Measurements from ENCODE around the gene TEF.

The TEF gene

DNA sequence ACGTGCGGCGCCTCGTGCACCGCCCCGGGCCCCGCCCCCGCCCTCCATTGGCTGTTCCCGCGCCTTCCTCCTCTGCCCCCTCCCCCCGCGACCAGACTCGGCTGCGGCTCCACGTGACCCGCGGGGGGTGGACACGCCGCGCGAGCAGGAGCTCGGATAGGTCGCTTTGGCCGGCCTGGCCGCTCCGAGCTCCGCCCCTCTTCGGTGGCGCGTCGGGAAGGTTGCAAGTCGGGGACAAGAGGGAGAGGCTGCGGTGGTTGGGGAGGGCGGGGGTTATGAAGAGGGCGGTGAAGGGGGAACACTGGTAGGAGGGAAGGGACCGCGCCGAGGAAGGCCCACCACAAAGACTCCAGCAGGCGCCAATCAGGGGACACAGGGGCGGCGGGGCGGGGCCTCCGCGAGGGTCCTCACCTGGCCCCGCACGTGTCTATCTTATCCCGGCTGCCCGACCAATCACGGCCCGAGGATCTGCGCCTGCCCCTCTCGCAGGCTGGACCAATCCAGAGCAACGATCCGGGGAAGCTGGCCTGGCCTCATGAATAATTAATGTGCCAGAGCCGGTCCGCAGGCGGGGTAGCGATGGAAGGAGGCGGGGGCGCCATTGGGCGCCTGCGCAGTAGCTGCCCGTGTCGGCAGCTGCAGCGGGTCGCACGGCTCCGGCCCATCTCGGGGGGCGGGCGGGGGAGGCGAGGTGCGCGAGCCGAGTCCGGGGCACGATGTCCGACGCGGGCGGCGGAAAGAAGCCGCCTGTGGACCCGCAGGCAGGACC lies at the start of gene TEF:
TSS of gene TEF (plus strand) at position 614 of the 769 bp plus-strand sequence. CDS start at position 717, 103 bp downstream.
- DNase-seq = peak; percentile 96 to 97

- no peak for DNase-seq
Measured at GRCh38 chr22:41332217-41332939, 49.4 kb upstream of the TEF start.

- no peak for DNase-seq
Measured at GRCh38 chr22:41333806-41334205, 47.9 kb upstream of the TEF start.

DNA sequence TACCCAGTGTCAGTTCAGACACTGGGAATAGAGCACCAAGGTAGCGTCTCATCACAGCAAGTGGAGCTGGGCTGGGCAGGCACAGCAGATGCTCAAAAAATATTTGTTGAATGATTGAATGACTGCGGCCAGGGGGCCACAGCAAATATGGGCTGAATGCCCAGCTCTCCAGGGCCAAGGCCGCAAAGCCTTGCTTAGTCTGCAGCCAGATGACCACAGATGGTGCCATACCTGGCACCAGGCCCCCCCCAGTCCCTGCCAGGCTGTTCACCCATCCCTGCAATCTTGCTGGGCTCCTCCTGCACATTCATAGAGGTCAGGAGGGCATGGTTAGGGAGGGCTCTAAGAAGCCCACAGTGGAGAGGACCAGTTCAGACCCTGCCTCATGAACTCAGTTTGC lies 47.5 kb upstream of the TEF start:
- DNase-seq = no peak

DNA sequence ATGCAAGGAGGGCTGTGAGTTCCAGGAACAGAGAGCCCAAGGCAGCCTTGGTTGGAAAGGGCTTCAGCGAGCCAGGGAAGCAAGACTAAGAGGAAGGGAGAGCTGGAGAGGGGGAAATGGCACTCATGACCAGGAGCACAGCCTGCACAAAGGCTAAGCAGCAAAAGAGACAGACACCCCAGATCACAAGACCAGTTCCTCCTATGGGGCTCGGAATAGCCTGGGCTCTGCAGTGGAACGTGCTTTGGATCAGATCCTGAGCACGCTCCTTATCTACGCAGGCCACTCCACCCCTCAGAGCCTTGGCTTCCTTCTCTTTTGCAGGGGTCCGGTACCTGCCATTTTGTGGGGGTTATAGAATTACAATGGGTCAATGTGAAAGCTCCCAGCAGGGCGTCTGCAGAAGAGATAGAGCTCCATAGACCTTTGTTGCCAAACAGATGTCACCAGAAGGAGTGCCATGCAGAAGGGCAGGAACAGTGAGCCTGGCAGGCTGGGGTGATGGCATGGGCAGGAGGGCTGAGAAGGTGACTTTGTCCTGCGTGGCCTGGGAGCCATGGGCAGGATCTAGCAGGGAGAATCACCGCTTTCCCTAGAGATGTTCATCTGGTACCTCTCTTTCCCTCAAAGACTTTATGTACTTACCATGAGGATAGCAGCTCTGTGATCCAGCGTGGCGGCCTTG lies 46.6 kb upstream of the TEF start:
- DNase-seq = no peak

GRCh38 chr22:41338614-41339212 lies 43.0 kb upstream of the TEF start:
- no peak for DNase-seq

GRCh38 chr22:41339823-41340222 lies 41.9 kb upstream of the TEF start:
- no peak for DNase-seq

DNA sequence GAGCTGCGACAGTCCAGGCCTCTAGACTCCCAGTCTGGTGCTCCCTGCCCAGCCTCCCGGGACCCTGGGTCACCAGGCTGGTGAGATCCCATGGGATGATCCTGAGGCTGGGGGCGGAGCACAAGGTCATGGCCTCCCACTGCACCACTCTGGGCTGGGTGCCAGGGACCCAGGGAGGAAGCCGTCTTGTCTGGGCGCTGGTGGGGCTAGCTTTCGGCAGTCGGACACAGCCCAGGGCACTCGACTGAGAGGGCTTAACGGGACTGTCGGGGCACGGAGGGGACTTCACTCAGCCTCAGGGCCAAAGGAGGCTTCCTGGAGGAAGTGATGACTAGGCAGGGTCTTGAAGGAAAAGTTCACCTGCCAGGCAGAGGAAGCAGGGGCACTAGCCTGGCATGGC lies 41.4 kb upstream of the TEF start:
- no peak for DNase-seq

DNA sequence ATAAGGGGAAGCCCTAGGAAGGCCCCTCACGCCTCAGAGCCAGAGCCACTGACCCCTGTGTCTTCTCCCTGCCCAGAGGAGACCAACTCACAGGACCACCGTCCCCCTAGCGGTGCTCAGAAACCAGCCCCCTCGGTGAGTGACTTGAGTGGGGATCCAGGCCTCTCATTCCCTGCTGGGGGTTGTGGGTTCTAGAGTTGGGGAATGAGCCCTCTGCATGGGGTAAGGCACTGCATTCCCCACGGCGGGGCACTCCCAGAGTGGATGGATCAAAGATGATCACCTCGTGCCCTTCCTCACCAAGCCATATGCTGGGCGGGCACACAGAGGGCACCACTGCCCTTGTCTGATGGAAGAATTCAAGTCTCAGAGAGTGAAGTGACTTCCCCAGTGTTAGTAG lies 40.7 kb upstream of the TEF start:
- no peak for DNase-seq

GRCh38 chr22:41341990-41342389 lies 39.8 kb upstream of the TEF start:
- peak in 1 of 2 experiments; percentile 5 for DNase-seq

- DNase-seq = no peak
Measured at GRCh38 chr22:41343300-41343699, 38.4 kb upstream of the TEF start.

GRCh38 chr22:41343717-41344116 lies 38.0 kb upstream of the TEF start:
- no peak for DNase-seq

DNA sequence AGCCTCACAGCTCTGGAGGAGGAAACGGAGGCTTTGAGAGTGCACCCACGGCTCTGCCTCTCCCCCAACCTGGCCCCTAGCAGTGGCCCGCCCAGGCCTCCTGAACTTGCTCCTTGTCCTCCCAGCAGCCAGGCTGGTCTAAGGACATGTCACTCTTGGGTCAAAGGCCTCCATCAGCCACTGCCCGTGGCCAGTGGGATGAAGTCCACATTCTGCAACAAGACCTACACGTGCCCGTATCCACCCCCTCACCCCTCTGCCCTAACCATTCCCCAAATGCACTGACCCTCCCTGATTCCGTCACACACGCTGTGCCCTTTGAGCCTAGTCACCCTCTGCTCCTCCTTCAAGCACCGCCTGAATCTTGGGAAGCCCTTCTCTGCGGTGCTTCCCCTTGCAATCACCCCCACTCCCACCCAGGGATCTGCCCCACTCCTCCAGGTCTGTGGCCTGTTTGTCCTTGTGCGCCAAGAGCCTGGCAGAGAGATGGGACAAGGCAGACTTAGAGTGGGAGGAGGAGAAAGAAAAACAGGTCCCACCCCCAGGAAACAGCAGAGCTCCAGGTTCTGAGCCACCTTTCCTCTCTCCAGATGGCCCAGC lies 37.5 kb upstream of the TEF start:
- no peak for DNase-seq

DNA sequence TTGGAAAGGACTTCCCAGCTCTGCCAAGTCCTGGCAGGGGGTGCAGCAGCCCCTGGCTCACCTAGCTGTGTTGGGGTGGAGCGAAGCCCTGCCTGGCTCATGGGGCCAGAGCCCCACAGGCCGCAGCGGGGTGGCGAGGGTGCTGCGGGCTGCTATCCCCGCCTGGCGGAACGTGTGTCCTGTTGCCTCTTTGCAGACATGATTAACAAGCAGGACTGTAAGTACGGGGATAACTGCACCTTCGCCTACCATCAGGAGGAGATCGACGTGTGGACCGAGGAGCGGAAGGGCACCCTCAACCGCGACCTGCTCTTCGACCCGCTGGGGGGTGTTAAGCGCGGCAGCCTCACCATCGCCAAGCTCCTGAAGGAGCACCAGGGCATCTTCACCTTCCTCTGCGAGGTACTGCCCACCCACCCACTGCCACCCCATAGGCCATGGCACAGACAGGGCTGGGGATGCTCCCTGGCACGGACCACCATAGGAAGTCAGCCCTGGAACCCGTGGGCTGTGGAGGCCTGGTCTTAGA lies 35.9 kb upstream of the TEF start:
- no peak for DNase-seq

GRCh38 chr22:41347066-41347859 lies 34.5 kb upstream of the TEF start:
- DNase-seq = no peak

GRCh38 chr22:41348964-41349484 lies 32.7 kb upstream of the TEF start:
- DNase-seq = no peak

GRCh38 chr22:41350087-41350486 lies 31.7 kb upstream of the TEF start:
- DNase-seq = no peak

DNA sequence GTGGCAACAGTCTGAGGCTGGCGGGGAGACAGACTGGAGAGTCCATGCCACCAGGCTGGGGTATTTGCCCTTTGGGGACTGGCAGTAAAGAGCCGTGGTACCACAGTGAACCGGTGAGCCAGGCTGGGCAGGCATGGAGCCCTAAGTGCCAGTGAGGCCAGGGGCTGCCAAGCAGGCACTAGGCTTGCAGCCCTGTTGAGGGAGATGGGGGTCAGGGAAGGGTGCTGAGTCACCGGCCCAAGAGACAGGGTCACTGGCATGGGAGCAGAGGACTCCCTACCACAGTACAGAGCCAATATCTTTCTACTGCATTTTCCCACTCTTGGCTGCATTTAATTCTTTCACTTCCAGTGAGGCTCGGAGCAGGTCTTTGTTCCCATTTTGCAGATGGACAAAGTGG lies 30.7 kb upstream of the TEF start:
- no peak for DNase-seq

- DNase-seq = no peak
Measured at GRCh38 chr22:41352058-41352457, 29.7 kb upstream of the TEF start.

DNA sequence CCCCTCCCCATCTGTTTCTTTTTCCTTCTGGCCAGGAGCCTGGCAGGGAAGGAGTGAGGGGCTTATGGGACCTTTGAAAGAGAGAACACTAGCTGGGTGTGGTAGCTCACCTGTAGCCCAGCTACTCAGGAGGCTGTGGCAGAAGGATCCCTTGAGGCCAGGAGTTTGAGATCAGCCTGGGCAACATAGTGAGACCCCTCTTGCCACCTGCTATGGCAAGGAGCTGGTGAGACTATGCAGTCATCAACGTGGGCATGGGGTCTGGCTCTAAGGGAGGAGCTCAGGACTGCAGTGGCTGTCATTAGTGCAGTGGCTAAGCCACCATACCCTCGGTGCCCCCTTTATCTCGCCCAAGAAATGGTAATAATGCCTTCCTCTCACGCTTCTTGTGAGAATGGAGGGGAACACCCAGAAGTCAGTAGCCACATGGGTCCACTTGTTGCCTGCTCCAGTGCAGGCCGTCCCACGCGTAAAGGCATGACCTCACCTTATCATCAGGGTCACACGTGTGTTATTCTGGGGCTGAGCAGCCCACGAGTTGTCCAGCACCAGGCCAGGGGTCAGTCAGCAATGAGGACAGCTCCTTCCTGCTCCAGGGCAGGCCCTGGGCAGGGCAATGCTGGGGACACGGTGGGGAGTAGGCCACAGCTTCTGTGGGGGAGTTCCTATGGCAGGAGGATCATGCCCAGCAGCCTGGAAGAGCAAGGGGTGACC lies 27.7 kb upstream of the TEF start:
- no peak for DNase-seq

GRCh38 chr22:41354979-41355378 lies 26.8 kb upstream of the TEF start:
- DNase-seq = no peak

Data from activated CD4-positive, alpha-beta T cell treated with anti-CD3 and anti-CD28 coated beads, Interleukin-2, amount 50 U/mL, for 48 hours (primary cell).